Duodenal mucosa (tissue), 2 donors: ENCODE data around the gene CWH43.

Source experiments
- H3K27ac ChIP-seq: one replicate; pipeline ENCODE4 v1.7.0; 2013; ENCODE audit warnings: low read depth, low read length
- H3K27me3 ChIP-seq, 2 donors: one replicate each; pipeline ENCODE4 v1.7.0; 2013; ENCODE audit warnings: low read length in 2 of 2, control low read depth in 1 of 2; ENCODE audit not compliant: insufficient read depth in 2 of 2, control insufficient read depth in 1 of 2
- H3K36me3 ChIP-seq, 2 donors: one replicate each; pipeline ENCODE4 v1.7.0; 2013; ENCODE audit warnings: low read length in 2 of 2, control low read depth in 1 of 2; ENCODE audit not compliant: insufficient read depth in 2 of 2, control insufficient read depth in 1 of 2
- H3K4me1 ChIP-seq, 2 donors: one replicate each; pipeline ENCODE4 v1.7.0; 2013; ENCODE audit warnings: low read length in 2 of 2, control low read depth in 1 of 2; ENCODE audit not compliant: insufficient read depth in 2 of 2, control insufficient read depth in 1 of 2
- H3K4me3 ChIP-seq, 2 donors: one replicate each; pipeline ENCODE4 v1.7.0; 2013; ENCODE audit warnings: low read length in 2 of 2, low read depth in 1 of 2
- H3K9ac ChIP-seq, 2 donors: one replicate each; pipeline ENCODE4 v1.7.0; 2013; ENCODE audit warnings: low read length in 2 of 2, low read depth in 1 of 2
- H3K9me3 ChIP-seq, 2 donors: one replicate each; pipeline ENCODE4 v1.7.0; 2013; ENCODE audit warnings: low read length in 2 of 2, control low read depth in 1 of 2; ENCODE audit not compliant: control insufficient read depth in 1 of 2

The CWH43 gene

GRCh38 chr4:48985976-48986653 lies at the start of gene CWH43:
CWH43 (plus strand) TSS chr4:48986275; CDS start chr4:48986430, 155 bp downstream.
- Histone ChIP-seq H3K4me3 (peak within 1 kb of the TSS in 1 of 2 donors; percentile 5), H3K9ac (no peak within 1 kb of the TSS), H3K4me1 (no peaks in the 10 kb centered on the region), H3K36me3 (no peaks in the 10 kb centered on the region), H3K27me3 (peaks cover 4 to 32% of the 10 kb centered on the region in 2 donors), H3K9me3 (peaks cover 0 to 6% of the 10 kb centered on the region in 2 donors), H3K27ac (no peak within 1 kb of the TSS)

- H3K36me3 ChIP-seq: no peaks in the 10 kb centered on the region
- H3K27ac ChIP-seq: no peak overlapping the region
- H3K9ac ChIP-seq: no peak overlapping the region
- H3K27me3 ChIP-seq: no peaks in the 10 kb centered on the region
- peaks cover 0 to 7% of the 10 kb centered on the region in 2 donors for H3K9me3 ChIP-seq
- no peak overlapping the region for H3K4me3 ChIP-seq
- H3K4me1 ChIP-seq: no peaks in the 10 kb centered on the region
Measured at GRCh38 chr4:48937033-48937432, 49.0 kb upstream of the CWH43 start.

GRCh38 chr4:48938831-48939230 lies 47.2 kb upstream of the CWH43 start:
- Histone ChIP-seq H3K9ac (no peak overlapping the region), H3K36me3 (no peaks in the 10 kb centered on the region), H3K4me3 (no peak overlapping the region), H3K4me1 (no peaks in the 10 kb centered on the region), H3K27me3 (no peaks in the 10 kb centered on the region), H3K9me3 (peaks cover 0 to 7% of the 10 kb centered on the region in 2 donors), H3K27ac (no peak overlapping the region)

- peaks cover 0 to 7% of the 10 kb centered on the region in 2 donors for H3K9me3 ChIP-seq
- H3K27ac ChIP-seq: no peak overlapping the region
- no peak overlapping the region for H3K9ac ChIP-seq
- no peaks in the 10 kb centered on the region for H3K36me3 ChIP-seq
- H3K4me1 ChIP-seq: no peaks in the 10 kb centered on the region
- H3K27me3 ChIP-seq: no peaks in the 10 kb centered on the region
- H3K4me3 ChIP-seq: no peak overlapping the region
Measured at GRCh38 chr4:48939785-48940184, 46.3 kb upstream of the CWH43 start.

- Histone ChIP-seq H3K4me1 (no peaks in the 10 kb centered on the region), H3K4me3 (no peak overlapping the region), H3K9ac (no peak overlapping the region), H3K27ac (no peak overlapping the region), H3K9me3 (peaks cover 0 to 2% of the 10 kb centered on the region in 2 donors), H3K36me3 (no peaks in the 10 kb centered on the region), H3K27me3 (no peaks in the 10 kb centered on the region)
Measured at GRCh38 chr4:48943387-48943786, 42.7 kb upstream of the CWH43 start.

GRCh38 chr4:48944252-48944651 lies 41.8 kb upstream of the CWH43 start:
- Histone ChIP-seq H3K27ac (no peak overlapping the region), H3K9ac (no peak overlapping the region), H3K4me3 (no peak overlapping the region), H3K36me3 (no peaks in the 10 kb centered on the region), H3K4me1 (no peaks in the 10 kb centered on the region), H3K27me3 (no peaks in the 10 kb centered on the region), H3K9me3 (no peaks in the 10 kb centered on the region)

- H3K27me3 ChIP-seq: no peaks in the 10 kb centered on the region
- H3K9me3 ChIP-seq: no peaks in the 10 kb centered on the region
- H3K9ac ChIP-seq: no peak overlapping the region
- no peak overlapping the region for H3K4me3 ChIP-seq
- no peak overlapping the region for H3K27ac ChIP-seq
- H3K4me1 ChIP-seq: peaks cover 0 to 4% of the 10 kb centered on the region in 2 donors
- no peaks in the 10 kb centered on the region for H3K36me3 ChIP-seq
Measured at GRCh38 chr4:48944756-48945241, 41.3 kb upstream of the CWH43 start.

GRCh38 chr4:48945981-48946380 lies 40.1 kb upstream of the CWH43 start:
- no peaks in the 10 kb centered on the region for H3K9me3 ChIP-seq

GRCh38 chr4:48947731-48948130 lies 38.3 kb upstream of the CWH43 start:
- no peak overlapping the region for H3K4me3 ChIP-seq
- H3K27ac ChIP-seq: no peak overlapping the region
- no peaks in the 10 kb centered on the region for H3K9me3 ChIP-seq
- H3K4me1 ChIP-seq: peaks cover 0 to 5% of the 10 kb centered on the region in 2 donors
- H3K36me3 ChIP-seq: no peaks in the 10 kb centered on the region
- no peak overlapping the region for H3K9ac ChIP-seq
- H3K27me3 ChIP-seq: no peaks in the 10 kb centered on the region

More at GRCh38 chr4:48945981-48946380, 40.1 kb upstream of the CWH43 start:
- no peak overlapping the region for H3K9ac ChIP-seq
- H3K4me3 ChIP-seq: no peak overlapping the region
- H3K4me1 ChIP-seq: peaks cover 0 to 5% of the 10 kb centered on the region in 2 donors
- H3K27me3 ChIP-seq: no peaks in the 10 kb centered on the region
- H3K36me3 ChIP-seq: no peaks in the 10 kb centered on the region
- no peak overlapping the region for H3K27ac ChIP-seq

- Histone ChIP-seq H3K9ac (no peak overlapping the region), H3K4me1 (peaks cover 0 to 5% of the 10 kb centered on the region in 2 donors), H3K36me3 (no peaks in the 10 kb centered on the region), H3K27ac (no peak overlapping the region), H3K4me3 (no peak overlapping the region), H3K27me3 (no peaks in the 10 kb centered on the region), H3K9me3 (no peaks in the 10 kb centered on the region)
Measured at GRCh38 chr4:48949086-48949485, 37.0 kb upstream of the CWH43 start.
